GM21360 (cell line): ENCODE measurements around the gene ZSCAN26.

Experiments
- ATAC-seq: cut with Tn5 transposase; IDR thresholded peaks from one replicate; pipeline ENCODE4 v1.9.1; 2021; ENCODE audit warnings: mild to moderate bottlenecking, moderate library complexity; ENCODE audit not compliant: unreplicated experiment

Gene ZSCAN26

DNA sequence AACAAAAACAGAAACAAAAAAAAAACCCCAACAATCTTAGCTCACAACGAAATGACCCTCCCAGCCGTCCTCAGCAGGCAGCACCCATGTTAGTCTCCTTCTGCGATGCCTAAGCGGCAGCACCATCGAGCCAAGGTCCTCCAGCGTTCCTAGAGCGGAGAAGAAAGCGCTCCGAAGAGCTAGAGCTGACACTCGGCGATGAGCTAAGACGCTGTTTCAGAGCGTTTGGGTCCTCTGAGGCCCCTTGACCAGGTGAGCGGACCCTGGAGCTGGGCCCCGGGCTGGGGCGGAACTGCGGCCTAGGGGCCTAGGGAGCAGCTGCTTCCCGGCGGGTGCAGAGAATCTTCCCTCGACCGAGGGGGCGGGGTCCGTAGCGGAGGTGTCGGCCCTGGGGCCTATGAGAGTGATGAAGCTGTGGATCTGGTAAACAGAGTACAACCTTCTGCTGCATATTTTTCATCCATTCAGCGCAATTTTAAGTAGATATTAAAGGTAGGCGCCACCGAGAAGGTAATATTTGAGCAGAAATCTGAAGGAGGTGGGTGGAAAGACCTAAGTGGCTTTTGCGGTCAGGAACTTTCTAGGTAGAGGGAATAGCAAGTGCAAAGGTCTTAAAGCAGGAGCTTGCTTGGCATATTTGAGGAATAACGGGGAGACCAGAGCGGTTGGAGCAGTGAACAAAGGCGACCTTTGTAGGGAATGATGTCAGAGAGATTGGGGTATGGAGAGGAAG is at the start of gene ZSCAN26:
TSS of gene ZSCAN26 (plus strand) at position 182 of the 733 bp plus-strand sequence. CDS start 4,777 bp downstream, outside the sequence.
- peak; percentile 85 for ATAC-seq

DNA sequence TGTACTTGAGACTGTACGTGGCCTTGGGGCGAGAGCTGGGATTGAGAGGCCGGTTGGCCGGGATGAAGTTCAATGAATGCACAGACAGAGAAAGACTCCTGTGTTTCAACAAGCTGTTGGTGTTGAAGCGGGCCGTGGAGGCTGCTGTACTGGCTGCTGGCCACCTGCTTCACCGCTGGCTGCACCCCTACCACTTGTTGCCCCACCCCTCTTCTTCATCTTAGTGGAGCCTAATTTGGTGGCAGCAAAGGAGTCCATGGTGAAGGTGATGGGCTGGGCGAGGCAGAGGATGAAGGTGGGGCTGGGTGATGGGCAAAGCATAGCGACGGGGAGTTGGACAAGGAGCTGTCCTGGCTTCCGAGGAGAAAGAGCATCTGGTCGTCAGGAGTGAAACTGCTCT is 49.1 kb upstream of the ZSCAN26 start:
- no peak for ATAC-seq

- ATAC-seq: no peak
Observed at GRCh38 chr6:28218312-28219248, 48.4 kb upstream of the ZSCAN26 start.

DNA sequence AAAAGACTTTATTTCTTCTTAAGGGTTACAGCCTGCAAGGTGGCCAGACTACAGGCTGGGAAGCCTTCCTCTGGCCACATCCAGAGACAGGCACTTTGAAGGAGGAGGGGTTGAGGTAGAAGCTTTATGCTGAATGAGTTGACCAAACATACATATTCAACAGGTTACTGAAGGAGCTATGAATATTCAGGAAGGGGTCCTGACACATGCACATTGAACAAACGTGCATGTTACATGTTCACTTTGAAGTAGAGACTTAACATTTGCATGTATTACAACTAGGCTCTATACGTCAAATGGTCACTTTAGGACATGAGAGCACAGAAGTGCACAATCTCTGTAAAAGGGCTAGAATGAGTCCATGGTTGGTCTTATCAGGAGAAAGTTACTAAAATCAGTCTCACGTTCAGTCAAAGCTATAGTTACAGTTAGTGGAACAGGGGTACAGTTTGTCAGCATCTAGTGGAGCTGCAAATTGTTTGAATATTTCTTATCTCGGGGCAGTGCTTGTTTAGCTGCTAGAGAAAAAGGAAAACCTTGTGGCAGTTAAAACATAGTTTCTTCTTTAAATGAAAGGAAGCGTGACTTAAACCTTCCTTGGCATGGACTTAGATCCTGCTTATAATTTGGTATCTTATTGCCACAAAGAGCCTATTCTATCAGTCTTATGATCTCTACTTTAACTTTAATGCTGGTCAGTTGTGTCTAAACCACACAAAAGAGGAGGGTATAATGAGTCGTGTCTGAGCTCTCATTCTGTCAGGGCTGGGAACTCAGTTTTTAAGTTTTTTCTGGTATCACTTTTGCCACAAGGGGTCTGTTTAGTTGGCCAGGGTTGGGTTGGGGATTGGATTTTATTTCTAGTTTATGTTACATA is 46.4 kb upstream of the ZSCAN26 start:
- no peak for ATAC-seq

DNA sequence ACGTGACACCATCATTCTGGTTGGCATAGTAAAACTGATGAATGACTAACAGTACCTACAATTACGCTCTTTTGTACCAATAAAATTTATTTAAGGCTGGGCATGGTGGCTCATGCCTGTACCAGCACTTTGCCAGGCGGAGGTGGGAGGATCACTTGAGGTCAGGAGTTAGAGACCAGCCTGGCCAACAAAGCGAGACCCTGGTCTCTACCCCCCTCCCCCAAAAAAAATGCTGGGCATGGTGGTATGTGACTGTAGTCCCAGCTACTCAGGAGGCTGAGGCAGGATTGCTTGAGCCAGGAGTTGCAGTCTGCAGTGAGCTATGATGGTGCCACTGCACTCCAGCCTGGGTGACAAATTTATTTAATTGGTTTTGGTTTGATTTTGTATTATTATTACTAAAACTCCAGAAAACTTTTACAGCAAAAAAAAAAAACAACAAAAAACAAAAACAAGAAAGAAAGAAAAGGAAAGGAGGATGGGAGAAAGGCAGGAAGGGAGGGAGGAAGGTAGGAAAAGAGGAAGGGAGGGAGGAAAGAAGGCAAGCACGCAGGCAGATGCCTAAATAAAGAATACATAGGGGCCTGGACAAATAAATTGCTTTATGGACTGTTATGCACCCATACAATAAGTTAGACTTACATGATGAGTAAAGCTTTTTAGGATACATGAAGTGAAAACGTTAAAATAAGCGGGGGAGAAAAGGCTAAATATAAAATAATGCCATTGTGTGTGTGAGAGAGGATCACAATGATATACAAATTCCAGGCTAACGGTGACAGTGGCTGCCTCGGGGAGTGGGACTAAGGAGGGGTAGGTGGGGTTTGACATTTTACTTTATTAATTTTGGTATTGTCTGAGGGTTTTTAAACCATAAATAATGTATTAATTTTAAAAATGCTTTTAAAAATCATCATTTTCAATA is 42.5 kb upstream of the ZSCAN26 start:
- ATAC-seq: no peak

GRCh38 chr6:28225056-28225834 is 41.7 kb upstream of the ZSCAN26 start, which contains the start of gene ZSCAN9:
Gene ZSCAN9, plus strand, starts transcription at chr6:28225275. Its CDS starts 1,810 bp downstream, at chr6:28227085.
- ATAC-seq: no peak

DNA sequence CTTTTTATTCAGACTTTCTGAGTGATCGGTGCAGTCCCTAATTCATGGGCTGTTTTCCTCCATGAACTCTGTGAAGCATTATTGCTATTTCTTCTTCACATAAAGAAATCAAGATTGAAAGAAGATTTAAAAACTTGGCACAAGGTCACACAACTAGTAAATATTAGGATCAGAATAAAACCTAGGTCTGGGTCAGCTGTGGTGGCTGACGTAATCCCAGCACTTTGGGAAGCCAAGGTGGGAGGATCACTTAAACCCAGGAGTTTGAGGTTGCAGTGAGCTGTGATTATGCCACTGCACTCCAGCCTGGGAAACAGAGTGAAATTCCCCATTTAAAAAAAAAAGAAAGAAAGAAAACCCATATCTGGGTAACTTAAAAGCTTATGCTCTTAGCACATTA is 40.5 kb upstream of the ZSCAN26 start:
- ATAC-seq: no peak

- no peak for ATAC-seq
Observed at GRCh38 chr6:28232785-28233184, 34.2 kb upstream of the ZSCAN26 start.

DNA sequence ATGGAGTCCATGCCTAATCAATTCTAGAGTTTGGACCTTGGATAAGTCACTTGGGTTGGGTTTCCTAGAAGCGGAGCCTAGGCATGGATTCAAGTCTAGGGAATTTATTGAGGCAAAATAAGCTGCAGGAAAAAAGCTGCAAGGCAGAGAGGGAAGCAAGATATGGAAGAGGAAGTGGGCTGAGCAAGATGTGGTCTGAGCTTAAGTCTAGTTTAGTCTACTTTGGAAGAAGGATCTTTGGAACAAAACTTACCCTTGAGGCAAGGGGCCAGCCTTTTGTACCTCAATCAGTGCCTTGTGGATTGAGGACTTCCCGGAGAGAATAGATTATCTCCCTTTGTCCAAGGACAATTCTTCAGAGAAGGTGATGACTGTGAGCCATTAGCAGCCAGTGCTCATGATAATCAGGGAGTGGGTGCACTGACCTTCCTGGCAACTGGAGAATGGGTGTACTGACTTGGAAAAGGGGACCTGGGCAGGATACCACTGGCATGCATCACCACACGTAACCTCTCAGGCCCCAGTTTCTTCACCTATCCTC is 31.0 kb upstream of the ZSCAN26 start:
- no peak for ATAC-seq

DNA sequence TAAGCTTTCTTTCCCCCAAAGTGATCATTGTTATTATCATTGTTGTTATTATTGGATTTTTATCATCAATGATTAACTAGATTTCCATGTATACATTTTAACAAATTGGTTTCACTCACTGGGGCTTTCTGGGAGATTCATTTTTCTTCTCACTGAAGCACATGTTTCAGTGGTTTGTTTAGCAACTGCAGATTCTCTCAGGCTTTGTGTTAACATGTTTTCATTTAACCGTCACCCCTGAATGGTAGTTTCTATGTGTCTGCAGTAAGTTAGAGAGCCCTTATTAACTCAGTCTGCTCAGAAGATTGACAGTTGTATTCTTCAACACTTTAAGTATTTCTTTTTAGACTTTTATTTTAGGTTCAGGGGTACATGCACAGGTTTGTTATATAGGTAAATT is 27.3 kb upstream of the ZSCAN26 start:
- no peak for ATAC-seq

DNA sequence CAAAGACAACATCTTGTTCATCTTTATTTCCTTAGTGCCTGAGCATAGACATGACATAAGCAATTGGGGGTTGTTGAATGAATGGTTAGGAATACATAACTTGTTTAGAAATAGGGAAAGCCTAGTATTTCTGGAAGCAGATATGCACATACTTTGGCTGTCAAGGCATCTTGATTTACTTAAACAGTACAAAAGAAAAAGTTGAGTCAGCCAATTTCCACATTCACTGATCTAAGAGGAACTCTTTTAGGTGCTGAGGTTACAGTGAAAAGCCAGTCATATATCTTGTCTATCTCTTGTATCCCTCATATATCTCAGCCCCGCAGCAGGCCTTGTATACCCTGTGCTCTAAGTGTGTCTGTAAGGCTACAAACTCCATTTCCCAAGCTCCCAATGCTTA is 26.5 kb upstream of the ZSCAN26 start:
- ATAC-seq: no peak

DNA sequence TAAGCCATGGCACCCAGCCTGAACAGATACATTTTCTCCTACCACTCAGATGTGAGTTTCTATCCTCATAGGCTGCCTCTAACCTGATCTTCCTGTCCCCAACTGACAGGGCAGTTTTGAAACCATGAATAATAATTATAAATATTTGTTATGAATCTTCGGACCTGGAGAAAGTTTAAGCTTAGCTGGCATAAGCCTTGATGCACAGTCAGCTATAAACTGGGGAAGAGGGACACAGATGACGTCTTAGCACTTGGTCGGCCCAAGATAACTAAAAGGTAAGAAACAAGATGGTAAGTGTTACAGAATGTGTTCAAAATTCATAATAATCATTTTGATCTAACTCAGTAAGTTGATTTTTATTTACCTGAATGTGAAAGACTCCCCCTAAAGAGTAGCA is 23.0 kb upstream of the ZSCAN26 start:
- ATAC-seq: no peak

DNA sequence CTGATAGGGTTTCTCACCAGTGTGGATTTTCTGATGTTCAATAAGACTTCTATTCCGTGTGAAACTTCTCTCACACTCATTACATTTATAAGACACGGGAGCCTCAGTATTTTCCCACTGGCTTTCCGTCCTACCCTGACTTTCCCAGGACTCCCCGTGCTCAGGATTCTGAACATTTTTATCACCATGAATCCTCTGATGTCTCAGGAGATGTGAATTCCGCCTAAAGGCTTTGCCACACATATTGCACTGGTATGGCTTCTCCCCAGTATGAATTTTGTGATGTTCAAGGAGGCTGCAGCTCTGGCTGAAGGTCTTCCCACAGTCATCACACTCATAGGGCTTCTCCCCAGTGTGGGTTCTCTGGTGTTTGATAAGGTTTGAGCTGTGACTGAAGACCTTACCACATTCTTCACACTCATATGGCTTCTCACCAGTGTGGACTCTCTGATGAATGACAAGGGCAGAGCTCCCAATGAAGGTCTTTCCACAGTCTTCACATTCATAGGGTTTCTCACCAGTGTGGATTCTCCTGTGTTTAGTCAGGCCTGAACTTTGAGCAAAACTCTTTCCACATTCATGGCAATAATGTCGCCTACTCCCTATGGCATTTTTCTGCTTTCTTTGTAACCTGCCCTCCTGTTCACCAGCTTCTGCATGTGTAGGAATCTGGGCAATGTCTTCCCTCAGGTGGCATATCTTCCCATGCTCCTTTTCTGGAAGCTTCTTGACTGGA is 21.6 kb upstream of the ZSCAN26 start:
- ATAC-seq: no peak

DNA sequence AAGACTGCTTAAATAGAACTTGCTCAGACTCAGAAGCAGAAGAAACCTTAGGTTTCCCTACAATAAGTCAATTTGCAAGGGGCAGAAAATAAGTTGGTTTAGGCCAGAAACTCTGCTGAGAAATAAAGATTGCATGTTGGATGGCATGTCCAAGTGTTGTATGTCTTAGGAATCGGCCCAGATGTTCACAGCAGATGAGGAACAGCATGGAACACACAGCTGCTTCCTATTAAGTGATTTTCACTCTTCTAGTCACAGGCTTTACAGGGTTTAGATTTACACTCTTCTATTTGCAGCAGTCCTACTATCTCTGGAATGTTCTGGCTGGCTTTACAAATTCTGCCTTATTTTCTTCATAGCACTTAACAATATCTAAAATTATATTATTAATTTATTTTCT is 18.0 kb upstream of the ZSCAN26 start:
- no peak for ATAC-seq

DNA sequence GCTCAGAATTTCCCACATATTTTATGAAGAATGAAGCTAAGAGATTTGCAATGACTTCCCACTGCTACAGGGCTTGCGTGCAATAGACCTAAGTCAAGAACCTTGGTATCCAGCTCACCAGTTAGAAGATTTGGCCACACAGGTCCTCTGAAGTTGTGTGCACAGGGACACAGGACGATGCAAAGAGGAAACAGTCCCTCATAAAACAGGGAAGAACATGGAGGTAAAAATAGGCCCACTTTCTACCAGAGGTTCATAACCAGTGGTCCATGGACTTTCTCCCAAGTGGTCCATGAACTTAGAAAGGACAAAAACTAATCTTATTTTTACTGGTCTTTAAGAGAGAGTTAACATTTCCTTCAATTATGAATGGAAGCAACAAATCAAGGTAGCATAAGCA is 16.2 kb upstream of the ZSCAN26 start:
- no peak for ATAC-seq

DNA sequence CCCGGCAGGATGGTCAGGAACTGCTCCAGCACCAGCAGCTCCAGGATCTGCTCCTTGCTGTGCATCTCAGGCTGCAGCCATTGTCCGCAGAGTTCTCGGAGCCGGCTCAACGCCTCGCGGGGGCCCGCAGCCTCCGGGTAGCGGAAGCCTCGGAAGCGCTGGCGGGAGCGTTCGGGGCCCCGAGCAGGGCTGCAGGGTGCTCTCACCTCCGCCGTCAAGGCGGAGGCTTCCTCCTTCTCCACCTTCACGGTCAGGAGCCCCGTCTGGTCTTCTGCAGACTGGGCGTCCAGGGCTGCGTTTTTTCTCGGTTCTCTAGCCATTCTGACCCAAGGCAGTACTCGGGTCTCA is 15.3 kb upstream of the ZSCAN26 start:
- ATAC-seq: peak; percentile 31

GRCh38 chr6:28252009-28252975 is 14.7 kb upstream of the ZSCAN26 start, which contains the start of gene ZKSCAN4:
Gene ZKSCAN4, minus strand, starts transcription at chr6:28252269. Its CDS starts 289 bp downstream, at chr6:28251980.
- ATAC-seq: peak; percentile 65
